HT1080 (cell line): Measurements from ENCODE around the gene OASL. TPM values are rescaled to one million over a fixed set of nuclear protein-coding genes. Genes with fewer than 3 reads are reported as not detected.
A peak's percentile ranks its signal among the peaks of the same experiment; 100 is the strongest.

ENCODE experiments used
- DNase-seq: peaks from one replicate; pipeline ENCODE4 v3.0.0-alpha.2; 2015; ENCODE audit warnings: low read depth
- total RNA-seq: library from RNA; depleted of rRNA; stranded (reverse); fragments of >200 nt; shearing (Covaris generic); gene quantifications from 2 replicates; pipeline ENCODE4 v1.2.3, GENCODE V29; 2014

Gene OASL
- total RNA-seq, 1 experiment from 2014 or later: 3.2 TPM

- peak; percentile 80 for DNase-seq
Measured at GRCh38 chr12:121015825-121016766, 22.9 kb downstream of the OASL start, which contains the start of gene C12orf43. TSS of gene C12orf43 (minus strand) at chr12:121016487. CDS start at chr12:121016474, 13 bp downstream.

- no peak for DNase-seq
Measured at GRCh38 chr12:121013715-121014114, 25.3 kb downstream of the OASL start.

GRCh38 chr12:121011820-121012219 lies 27.2 kb downstream of the OASL start:
- no peak for DNase-seq

- DNase-seq: no peak
Measured at GRCh38 chr12:121010860-121011259, 28.2 kb downstream of the OASL start.

DNA sequence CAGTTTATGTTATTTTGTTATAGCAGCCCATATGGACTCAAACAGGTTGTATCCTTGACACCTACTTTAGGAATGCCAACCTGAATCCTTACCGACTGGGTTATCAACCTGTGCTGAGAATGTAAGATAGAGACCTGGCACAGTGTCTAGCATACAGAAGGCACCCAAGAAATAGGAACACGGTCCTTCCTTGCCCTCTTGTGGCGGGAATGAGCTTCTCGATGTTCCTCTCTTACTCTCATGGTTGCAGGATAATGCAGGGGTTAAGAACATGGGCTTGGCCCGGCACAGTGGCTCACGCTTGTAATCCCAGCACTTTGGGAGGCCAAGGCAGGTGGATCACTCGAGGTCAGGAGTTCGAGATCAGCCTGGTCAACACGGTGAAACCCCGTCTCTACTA lies 29.3 kb downstream of the OASL start:
- DNase-seq: peak; percentile 33

DNA sequence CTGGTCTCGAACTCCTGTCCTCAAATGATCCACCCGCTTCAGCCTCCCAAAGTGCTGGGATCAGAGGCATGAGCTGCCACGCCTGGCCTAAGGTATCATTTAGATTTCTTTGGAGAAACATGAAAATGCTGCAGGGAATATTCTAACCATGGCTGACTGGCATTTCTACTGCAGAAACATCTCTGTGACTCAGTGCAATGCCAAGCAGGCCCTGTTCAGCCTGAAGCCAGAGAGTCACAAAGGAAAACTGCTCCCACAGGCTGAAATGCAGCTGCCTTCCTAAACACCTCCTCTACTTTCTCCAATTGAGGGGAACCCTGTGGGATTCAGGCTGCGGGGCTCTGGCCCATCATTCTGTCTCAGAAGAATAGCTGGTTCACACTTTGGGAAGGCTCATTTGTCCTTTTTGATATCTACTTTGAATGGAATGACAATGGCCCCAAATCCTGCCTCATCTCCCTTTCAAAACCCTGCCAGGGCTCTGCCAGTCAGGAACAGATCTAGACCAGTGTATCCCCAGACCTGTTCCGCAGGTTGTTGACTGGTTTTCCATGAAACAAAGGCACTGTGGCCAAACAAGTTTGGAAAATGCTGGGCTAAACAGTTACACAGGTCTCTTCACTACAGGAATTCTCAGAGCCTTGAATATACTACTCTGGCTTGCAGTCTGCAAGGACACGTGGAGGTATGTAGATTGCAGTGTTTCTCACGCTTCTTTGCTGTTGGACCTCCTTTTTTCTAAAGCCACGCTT lies 30.5 kb downstream of the OASL start:
- no peak for DNase-seq

GRCh38 chr12:121005346-121005815 lies 33.7 kb downstream of the OASL start:
- peak; percentile 51 for DNase-seq

- DNase-seq: no peak
Measured at GRCh38 chr12:121004253-121004815, 34.7 kb downstream of the OASL start.

DNA sequence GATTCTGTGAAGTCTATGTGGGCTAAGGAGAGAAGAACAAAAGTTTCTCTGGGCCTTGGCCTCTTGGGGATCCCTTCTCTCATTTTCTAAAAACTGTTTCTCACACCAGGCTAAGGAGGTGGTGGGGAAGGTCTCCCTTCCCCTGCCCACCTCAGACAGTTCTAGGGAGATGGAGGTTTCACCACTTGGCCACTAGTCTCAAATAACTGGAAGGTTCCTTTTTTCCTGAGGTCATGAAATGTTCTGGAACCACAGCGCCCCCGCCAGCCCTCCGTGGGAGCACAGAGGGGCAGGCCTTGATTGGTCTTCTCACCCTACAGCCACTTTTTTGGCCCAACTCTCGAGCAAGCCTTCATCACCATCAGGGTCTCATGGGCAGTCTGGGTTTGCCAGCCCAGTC lies 35.4 kb downstream of the OASL start:
- no peak for DNase-seq

DNA sequence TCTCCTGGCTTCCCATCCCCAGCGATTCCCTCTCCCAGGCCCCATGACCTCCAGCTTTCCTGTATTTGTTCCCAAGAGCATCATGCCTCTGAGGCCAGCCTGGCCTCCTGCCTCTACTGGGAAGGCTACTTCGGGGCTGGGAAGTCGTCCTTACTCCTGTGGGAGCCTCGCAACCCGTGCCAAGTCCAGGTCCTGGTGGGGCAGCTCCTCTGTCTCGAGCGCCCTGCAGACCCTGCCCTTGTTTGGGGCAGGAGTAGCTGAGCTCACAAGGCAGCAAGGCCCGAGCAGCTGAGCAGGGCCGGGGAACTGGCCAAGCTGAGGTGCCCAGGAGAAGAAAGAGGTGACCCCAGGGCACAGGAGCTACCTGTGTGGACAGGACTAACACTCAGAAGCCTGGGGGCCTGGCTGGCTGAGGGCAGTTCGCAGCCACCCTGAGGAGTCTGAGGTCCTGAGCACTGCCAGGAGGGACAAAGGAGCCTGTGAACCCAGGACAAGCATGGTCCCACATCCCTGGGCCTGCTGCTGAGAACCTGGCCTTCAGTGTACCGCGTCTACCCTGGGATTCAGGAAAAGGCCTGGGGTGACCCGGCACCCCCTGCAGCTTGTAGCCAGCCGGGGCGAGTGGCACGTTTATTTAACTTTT lies 37.1 kb downstream of the OASL start:
- no peak for DNase-seq

DNA sequence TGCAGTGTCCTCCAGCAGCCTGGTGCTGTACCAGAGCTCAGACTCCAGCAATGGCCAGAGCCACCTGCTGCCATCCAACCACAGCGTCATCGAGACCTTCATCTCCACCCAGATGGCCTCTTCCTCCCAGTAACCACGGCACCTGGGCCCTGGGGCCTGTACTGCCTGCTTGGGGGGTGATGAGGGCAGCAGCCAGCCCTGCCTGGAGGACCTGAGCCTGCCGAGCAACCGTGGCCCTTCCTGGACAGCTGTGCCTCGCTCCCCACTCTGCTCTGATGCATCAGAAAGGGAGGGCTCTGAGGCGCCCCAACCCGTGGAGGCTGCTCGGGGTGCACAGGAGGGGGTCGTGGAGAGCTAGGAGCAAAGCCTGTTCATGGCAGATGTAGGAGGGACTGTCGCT lies 38.0 kb downstream of the OASL start:
- no peak for DNase-seq

- DNase-seq: no peak
Measured at GRCh38 chr12:121000530-121000929, 38.5 kb downstream of the OASL start.

GRCh38 chr12:120999191-121000120 lies 39.6 kb downstream of the OASL start:
- DNase-seq: no peak

- DNase-seq: no peak
Measured at GRCh38 chr12:120998435-120998834, 40.6 kb downstream of the OASL start.

DNA sequence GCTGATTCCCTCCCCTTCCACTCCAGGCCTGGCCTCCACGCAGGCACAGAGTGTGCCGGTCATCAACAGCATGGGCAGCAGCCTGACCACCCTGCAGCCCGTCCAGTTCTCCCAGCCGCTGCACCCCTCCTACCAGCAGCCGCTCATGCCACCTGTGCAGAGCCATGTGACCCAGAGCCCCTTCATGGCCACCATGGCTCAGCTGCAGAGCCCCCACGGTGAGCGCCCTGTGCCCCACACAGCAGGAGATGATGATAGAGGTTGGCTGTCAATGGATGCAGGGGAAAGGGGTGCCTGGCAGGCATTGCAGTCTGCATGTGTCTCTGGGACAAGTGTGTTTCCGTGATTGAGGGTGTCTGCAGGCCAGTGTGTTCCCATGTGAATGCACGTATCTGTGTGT lies 41.6 kb downstream of the OASL start:
- no peak for DNase-seq

DNA sequence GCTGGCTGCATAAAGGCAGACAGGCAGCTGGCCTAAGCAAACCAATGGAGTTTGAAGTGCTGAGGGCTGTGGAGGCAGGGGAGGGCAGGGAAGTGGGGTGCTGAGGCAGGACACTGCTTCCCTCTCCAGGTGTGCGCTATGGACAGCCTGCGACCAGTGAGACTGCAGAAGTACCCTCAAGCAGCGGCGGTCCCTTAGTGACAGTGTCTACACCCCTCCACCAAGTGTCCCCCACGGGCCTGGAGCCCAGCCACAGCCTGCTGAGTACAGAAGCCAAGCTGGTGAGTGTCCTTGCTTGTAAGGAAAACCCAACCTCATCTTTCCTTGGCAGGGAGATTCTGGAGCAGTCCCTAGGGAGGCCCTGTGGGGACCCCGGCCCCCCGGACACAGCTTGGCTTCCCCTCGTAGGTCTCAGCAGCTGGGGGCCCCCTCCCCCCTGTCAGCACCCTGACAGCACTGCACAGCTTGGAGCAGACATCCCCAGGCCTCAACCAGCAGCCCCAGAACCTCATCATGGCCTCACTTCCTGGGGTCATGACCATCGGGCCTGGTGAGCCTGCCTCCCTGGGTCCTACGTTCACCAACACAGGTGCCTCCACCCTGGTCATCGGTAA lies 42.8 kb downstream of the OASL start:
- no peak for DNase-seq

- DNase-seq: peak; percentile 20
Measured at GRCh38 chr12:120994589-120995337, 44.3 kb downstream of the OASL start.

DNA sequence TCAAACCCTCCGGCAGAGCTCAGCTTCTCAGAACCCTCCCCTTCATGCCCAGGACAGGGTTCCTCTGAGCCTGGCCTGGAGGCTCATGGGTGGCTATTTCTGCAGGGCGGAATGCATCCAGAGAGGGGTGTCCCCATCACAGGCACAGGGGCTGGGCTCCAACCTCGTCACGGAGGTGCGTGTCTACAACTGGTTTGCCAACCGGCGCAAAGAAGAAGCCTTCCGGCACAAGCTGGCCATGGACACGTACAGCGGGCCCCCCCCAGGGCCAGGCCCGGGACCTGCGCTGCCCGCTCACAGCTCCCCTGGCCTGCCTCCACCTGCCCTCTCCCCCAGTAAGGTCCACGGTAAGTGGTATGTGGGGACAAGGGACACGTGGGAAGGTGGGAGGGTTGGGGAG lies 45.0 kb downstream of the OASL start:
- DNase-seq: no peak

DNA sequence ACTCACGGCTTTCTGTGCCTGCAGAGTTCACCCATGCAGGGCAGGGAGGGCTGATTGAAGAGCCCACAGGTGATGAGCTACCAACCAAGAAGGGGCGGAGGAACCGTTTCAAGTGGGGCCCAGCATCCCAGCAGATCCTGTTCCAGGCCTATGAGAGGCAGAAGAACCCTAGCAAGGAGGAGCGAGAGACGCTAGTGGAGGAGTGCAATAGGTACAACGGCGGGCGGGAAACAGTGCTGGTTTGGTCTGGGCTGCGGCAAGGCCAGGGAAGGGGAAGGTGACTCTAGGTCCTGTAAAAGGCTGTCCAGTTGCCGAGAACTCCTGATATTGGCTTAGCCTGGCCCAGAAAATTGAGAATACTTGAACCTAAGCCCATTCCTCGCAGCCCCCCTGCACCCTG lies 45.5 kb downstream of the OASL start:
- no peak for DNase-seq
